Activated naive CD8-positive, alpha-beta T cell treated with anti-CD3 and anti-CD28 coated beads, Interleukin-2, amount 10 ng/mL, durations not matched to agents 7 days and 5 days (primary cell): ENCODE data around the gene RRP1. TPM values are rescaled to one million over a fixed set of nuclear protein-coding genes. Genes with fewer than 3 reads are reported as not detected.
"Not testable (repeated sequence)": the region's sequence is repeated elsewhere in the genome, so short reads cannot be mapped to it uniquely, and the experiment has no call there.

ENCODE experiments used
- ATAC-seq: fragments of 150-1000 bp; cut with Tn5 transposase; one replicate; pipeline ENCODE4 v1.10.0; 2021; ENCODE audit warnings: low read depth, moderate library complexity
- POLR2A ChIA-PET: fragments of 350-600 bp; sonication (Branson Sonifier 250); formaldehyde crosslinking; loops from one replicate; lab custom pipeline; 2021; ENCODE audit warnings: antibody characterized with exemption; lab: Charles Lee
- DNase-seq: peaks from one replicate; pipeline ENCODE4 v3.0.0; 2021
- H3K27ac Mint-ChIP-seq: one replicate; pipeline ENCODE4 v1.8.0; 2022; ENCODE audit warnings: mild to moderate bottlenecking, mixed read lengths
- H3K27me3 Mint-ChIP-seq: one replicate; pipeline ENCODE4 v1.8.0; 2022; ENCODE audit warnings: mild to moderate bottlenecking, moderate library complexity, mixed read lengths
- H3K36me3 Mint-ChIP-seq: one replicate; pipeline ENCODE4 v1.8.0; 2021; ENCODE audit warnings: mild to moderate bottlenecking, mixed read lengths
- H3K4me1 Mint-ChIP-seq: one replicate; pipeline ENCODE4 v1.8.0; 2021; ENCODE audit warnings: mixed read lengths
- H3K4me3 Mint-ChIP-seq: one replicate; pipeline ENCODE4 v1.8.0; 2022; ENCODE audit warnings: mild to moderate bottlenecking, moderate library complexity, mixed read lengths
- H3K9me3 Mint-ChIP-seq: one replicate; pipeline ENCODE4 v1.8.0; 2021; ENCODE audit warnings: mixed read lengths
- total RNA-seq, 2 experiments: library from RNA; stranded (reverse); gene quantifications; one replicate each; pipeline ENCODE4 v1.2.3, GENCODE V29; 2021

The RRP1 gene
- total RNA-seq, 2 experiments from 2014 or later, result 28.1 to 28.6 TPM

DNA sequence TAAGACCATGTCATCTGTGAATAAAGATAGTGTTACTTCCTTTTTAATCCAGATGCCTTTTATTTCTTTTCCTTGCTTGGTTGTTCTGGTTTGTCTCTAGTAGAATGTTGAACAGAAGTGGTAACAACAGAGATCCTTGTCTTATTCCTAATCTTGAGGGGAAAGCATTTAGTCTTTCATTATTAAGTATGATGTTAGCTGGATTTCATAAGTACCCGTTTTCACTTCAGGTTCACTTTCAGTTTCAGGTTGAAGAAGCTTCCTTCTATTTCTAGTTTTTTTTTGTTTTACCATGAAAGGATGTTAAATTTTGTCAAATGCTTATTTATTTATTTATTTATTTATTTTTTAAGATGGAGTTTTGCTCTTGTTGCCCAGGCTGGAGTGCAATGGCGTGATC is 53.4 kb downstream of the RRP1 start:
- H3K9me3 Mint-ChIP-seq, result peaks cover 5% of the 10 kb centered on the region
- peaks cover 2% of the 10 kb centered on the region for H3K36me3 Mint-ChIP-seq
- peak overlapping the region; percentile 72 for H3K4me3 Mint-ChIP-seq
- peak; percentile 54 for ATAC-seq
- POLR2A ChIA-PET, result interaction anchor here (0.6 to 1.9 kb wide), 7 partner anchors 12 to 113 kb away, joined by 3 to 14 read pairs (median 4); partner anchors contain the start of gene AGPAT3
- no peak for DNase-seq
- H3K27me3 Mint-ChIP-seq, result peaks cover 10% of the 10 kb centered on the region
- H3K4me1 Mint-ChIP-seq, result peaks cover 10% of the 10 kb centered on the region
- H3K27ac Mint-ChIP-seq, result peak overlapping the region; percentile 96

- H3K27me3 Mint-ChIP-seq, H3K27ac Mint-ChIP-seq, H3K4me3 Mint-ChIP-seq, POLR2A ChIA-PET, ATAC-seq, H3K4me1 Mint-ChIP-seq, H3K36me3 Mint-ChIP-seq, DNase-seq: not testable (repeated sequence)
- peaks cover 10% of the 10 kb centered on the region for H3K9me3 Mint-ChIP-seq
Measured at GRCh38 chr21:43844906-43845305, 55.5 kb downstream of the RRP1 start.

DNA sequence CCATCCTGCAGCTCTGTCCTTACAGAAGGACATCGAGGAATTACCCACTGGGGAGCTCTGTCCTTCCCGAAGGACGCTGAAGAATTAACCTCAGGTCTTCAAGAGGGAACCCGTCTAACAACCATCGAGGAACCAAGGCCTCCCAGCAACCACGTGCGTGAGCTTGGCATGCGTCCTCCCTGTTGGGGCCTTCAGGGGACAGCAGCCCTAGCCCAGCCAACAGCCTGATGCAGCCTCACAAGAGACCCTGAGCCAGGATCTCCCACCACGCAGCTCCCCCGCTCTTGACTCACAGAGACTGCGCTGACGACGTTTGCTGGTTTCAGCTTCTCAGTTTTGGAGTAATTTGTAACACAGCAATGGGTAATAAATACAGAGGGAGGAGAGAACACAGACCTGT is 56.0 kb downstream of the RRP1 start:
- H3K4me1 Mint-ChIP-seq, result peaks cover 10% of the 10 kb centered on the region
- H3K36me3 Mint-ChIP-seq, result peaks cover 2% of the 10 kb centered on the region
- ATAC-seq (no peak), DNase-seq (no peak)
- no peak overlapping the region for H3K4me3 Mint-ChIP-seq
- POLR2A ChIA-PET, result no interaction called here
- no peak overlapping the region for H3K27ac Mint-ChIP-seq
- H3K9me3 Mint-ChIP-seq, result peaks cover 10% of the 10 kb centered on the region
- H3K27me3 Mint-ChIP-seq, result peaks cover 2% of the 10 kb centered on the region

GRCh38 chr21:43846430-43846829 is 57.1 kb downstream of the RRP1 start:
- no peak overlapping the region for H3K4me3 Mint-ChIP-seq
- POLR2A ChIA-PET, result interaction anchor here (0.7 to 1.2 kb wide), 2 partner anchors 8 to 27 kb away, joined by 3 read pairs; no protein-coding TSS in a partner anchor
- peaks cover 10% of the 10 kb centered on the region for H3K4me1 Mint-ChIP-seq
- DNase-seq (no peak), ATAC-seq (no peak)
- peaks cover 16% of the 10 kb centered on the region for H3K9me3 Mint-ChIP-seq
- peaks cover 6% of the 10 kb centered on the region for H3K36me3 Mint-ChIP-seq
- H3K27ac Mint-ChIP-seq, result no peak overlapping the region
- peaks cover 2% of the 10 kb centered on the region for H3K27me3 Mint-ChIP-seq

DNA sequence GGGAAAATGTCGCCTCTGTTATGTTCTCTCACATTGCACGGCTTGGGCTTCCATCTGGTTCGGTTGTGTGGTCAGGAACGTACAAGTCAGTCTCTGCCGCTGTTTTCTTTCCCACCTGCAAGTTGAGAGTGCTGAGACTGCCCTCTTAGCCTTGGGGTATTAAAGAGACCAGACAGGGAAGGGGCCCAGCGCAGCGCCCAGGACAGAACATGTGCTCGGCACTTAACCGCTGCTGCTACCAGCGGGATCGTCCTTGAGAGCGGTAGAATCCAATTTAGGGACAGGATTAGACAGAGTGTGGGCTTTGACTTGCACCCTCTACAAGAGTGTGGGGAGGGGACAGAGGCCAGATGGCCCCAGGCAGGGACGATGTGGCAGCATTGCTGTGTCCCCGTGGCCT is 57.9 kb downstream of the RRP1 start:
- Mint-ChIP-seq H3K9me3 (peaks cover 18% of the 10 kb centered on the region), H3K27me3 (peaks cover 2% of the 10 kb centered on the region), H3K27ac (no peak overlapping the region), H3K4me1 (peaks cover 10% of the 10 kb centered on the region), H3K36me3 (peaks cover 6% of the 10 kb centered on the region), H3K4me3 (no peak overlapping the region)
- POLR2A ChIA-PET, result no interaction called here
- DNase-seq (no peak), ATAC-seq (no peak)

- H3K27me3 Mint-ChIP-seq, result peaks cover 2% of the 10 kb centered on the region
- DNase-seq (no peak), ATAC-seq (no peak)
- H3K27ac Mint-ChIP-seq, result no peak overlapping the region
- peaks cover 8% of the 10 kb centered on the region for H3K4me1 Mint-ChIP-seq
- POLR2A ChIA-PET, result no interaction called here
- peaks cover 18% of the 10 kb centered on the region for H3K9me3 Mint-ChIP-seq
- no peak overlapping the region for H3K4me3 Mint-ChIP-seq
- peaks cover 5% of the 10 kb centered on the region for H3K36me3 Mint-ChIP-seq
Measured at GRCh38 chr21:43848771-43849170, 59.4 kb downstream of the RRP1 start.

- Mint-ChIP-seq H3K36me3 (peaks cover 3% of the 10 kb centered on the region), H3K27ac (no peak overlapping the region), H3K9me3 (peaks cover 16% of the 10 kb centered on the region), H3K27me3 (peaks cover 2% of the 10 kb centered on the region), H3K4me3 (no peak overlapping the region), H3K4me1 (peaks cover 15% of the 10 kb centered on the region)
- ATAC-seq (no peak), DNase-seq (no peak)
- POLR2A ChIA-PET, result no interaction called here
Measured at GRCh38 chr21:43849532-43850299, 60.3 kb downstream of the RRP1 start.

- peaks cover 3% of the 10 kb centered on the region for H3K36me3 Mint-ChIP-seq
- ATAC-seq (no peak), DNase-seq (no peak)
- H3K27ac Mint-ChIP-seq, result no peak overlapping the region
- no peak overlapping the region for H3K4me3 Mint-ChIP-seq
- H3K27me3 Mint-ChIP-seq, result peaks cover 2% of the 10 kb centered on the region
- H3K4me1 Mint-ChIP-seq, result peaks cover 25% of the 10 kb centered on the region
- POLR2A ChIA-PET, result no interaction called here
- H3K9me3 Mint-ChIP-seq, result peaks cover 15% of the 10 kb centered on the region
Measured at GRCh38 chr21:43850728-43851295, 61.4 kb downstream of the RRP1 start.

DNA sequence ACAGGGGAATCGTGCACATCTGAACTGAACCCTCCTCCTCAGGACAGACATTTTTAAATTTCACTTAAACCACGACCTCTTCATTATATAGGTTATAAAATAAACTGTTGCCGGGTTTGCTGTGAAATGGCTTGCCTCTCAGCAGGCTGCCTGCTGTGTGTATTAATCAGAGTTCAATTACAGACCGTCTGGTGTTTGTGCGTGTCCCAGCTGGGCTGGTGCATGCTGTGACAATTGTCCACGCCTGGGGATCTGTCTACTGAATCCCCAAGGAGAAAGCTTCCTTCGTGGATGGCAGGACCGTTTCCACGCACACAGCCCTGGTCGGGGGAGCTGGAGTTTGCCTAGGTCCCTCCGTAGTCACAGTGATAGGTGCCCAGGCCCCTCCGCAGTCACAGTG is 62.2 kb downstream of the RRP1 start:
- Mint-ChIP-seq H3K9me3 (peaks cover 15% of the 10 kb centered on the region), H3K4me1 (peaks cover 28% of the 10 kb centered on the region), H3K4me3 (no peak overlapping the region), H3K27ac (no peak overlapping the region), H3K36me3 (peaks cover 3% of the 10 kb centered on the region), H3K27me3 (peaks cover 2% of the 10 kb centered on the region)
- ATAC-seq, result no peak
- no peak for DNase-seq
- POLR2A ChIA-PET, result no interaction called here

- Mint-ChIP-seq H3K9me3 (peaks cover 13% of the 10 kb centered on the region), H3K4me1 (peaks cover 29% of the 10 kb centered on the region), H3K27me3 (peaks cover 2% of the 10 kb centered on the region), H3K4me3 (peak overlapping the region; percentile 82), H3K27ac (peak overlapping the region; percentile 98), H3K36me3 (peaks cover 3% of the 10 kb centered on the region)
- POLR2A ChIA-PET, result interaction anchor here (1.2 to 3.7 kb wide), 3 partner anchors 8 to 11 kb away, joined by 3 to 14 read pairs (median 3); partner anchors contain the start of gene AGPAT3
- no peak for DNase-seq
- ATAC-seq, result no peak
Measured at GRCh38 chr21:43853851-43854772, 64.7 kb downstream of the RRP1 start.

Other genes starting within 250 kb of the RRP1 start
- gene HSF2BP, start 130.1 kb upstream of the RRP1 start, total RNA-seq, result under 1 TPM; 0.31 to 0.64 TPM
- gene RRP1B, start 130.0 kb upstream of the RRP1 start, total RNA-seq, result 10 to 100 TPM; 44.2 to 46.6 TPM
- 100 to 1,000 TPM in 1 of 2 experiments, 10 to 100 TPM in 1; 96.9 to 101 TPM for gene PDXK, start 70.4 kb upstream of the RRP1 start, total RNA-seq
- 10 to 100 TPM; 59.5 to 60.2 TPM for gene CSTB, start 13.3 kb upstream of the RRP1 start, total RNA-seq
- gene AGPAT3, start 75.6 kb downstream of the RRP1 start, total RNA-seq, result 10 to 100 TPM; 75.4 to 76.3 TPM
- gene TRAPPC10, start 222.7 kb downstream of the RRP1 start, total RNA-seq, result 10 to 100 TPM; 77.9 to 82.7 TPM